Activated CD4-positive, CD25-positive, alpha-beta regulatory T cell (primary cell): ENCODE measurements around the gene PYGL.
A peak's percentile ranks its signal among the peaks of the same experiment; 100 is the strongest.
"Not testable (repeated sequence)": the region's sequence is repeated elsewhere in the genome, so short reads cannot be mapped to it uniquely, and the experiment has no call there.

Experiments used
- DNase-seq, 4 experiments: peaks; one replicate each; lab custom pipeline; 2025; lab: John Stamatoyannopoulos, UW

PYGL gene

DNA sequence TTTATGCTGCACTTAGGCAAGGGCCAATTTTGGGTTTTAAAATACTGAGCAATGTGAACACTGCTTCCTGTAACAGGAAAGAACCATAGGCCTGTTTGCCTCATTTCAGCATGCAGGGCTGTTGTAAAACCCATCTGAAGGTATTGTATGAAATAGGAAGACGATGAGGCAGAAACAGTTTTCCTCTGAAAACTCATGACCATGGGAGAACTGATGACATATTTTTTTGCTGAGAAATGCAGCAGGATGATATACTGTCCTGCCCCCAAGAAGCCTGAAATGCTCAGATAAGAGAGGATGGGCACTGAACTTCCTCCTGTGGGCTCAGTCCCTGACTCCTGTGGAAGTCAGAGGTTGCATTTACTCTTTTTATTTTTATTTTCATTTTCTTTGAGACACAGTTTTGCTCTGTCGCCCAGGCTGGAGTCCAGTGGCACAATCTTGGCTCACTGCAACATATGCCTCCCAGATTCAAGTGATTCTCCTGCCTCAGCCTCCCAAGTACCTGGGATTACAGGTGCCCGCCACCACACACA, 17.4 kb downstream of the PYGL start:
- DNase-seq: no peak

DNA sequence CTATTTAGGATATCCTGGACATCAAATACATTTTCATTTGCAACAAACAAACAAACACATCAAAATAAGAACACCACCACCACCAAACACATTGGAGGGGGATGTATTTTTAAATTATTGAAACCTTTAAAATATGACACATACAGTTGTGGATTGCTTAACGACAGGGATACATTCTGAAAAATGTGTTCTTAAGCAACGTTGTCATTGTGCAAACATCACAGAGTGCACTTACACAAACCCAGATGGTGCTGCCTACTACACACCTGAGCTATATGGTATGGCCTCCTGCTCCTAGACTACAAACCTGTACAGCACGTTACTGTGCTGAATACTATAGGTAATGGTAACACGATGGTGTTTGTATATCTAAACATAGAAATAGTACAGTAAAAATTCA, 19.4 kb downstream of the PYGL start:
- no peak for DNase-seq

- no peak for DNase-seq
Observed at GRCh38 chr14:50924236-50924635, 20.0 kb downstream of the PYGL start.

DNA sequence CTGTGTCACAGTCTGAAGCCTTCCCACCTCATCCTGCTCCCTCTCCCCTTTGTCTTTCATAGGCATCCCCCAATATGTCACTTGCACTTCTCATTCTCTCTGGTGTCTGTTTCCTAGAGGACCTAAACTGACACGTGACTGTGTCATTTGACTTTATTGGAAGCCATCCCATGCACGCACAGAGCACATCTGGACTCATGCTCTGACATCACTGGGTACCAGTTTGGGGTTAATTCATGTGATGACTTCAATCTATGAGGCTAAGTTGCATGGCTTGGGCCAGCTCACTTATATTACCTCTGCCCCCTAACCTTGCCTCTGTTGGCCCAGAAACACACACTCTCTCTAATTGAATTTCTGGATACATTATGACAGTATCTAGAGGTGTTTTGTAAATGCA, 21.5 kb downstream of the PYGL start:
- DNase-seq: no peak

DNA sequence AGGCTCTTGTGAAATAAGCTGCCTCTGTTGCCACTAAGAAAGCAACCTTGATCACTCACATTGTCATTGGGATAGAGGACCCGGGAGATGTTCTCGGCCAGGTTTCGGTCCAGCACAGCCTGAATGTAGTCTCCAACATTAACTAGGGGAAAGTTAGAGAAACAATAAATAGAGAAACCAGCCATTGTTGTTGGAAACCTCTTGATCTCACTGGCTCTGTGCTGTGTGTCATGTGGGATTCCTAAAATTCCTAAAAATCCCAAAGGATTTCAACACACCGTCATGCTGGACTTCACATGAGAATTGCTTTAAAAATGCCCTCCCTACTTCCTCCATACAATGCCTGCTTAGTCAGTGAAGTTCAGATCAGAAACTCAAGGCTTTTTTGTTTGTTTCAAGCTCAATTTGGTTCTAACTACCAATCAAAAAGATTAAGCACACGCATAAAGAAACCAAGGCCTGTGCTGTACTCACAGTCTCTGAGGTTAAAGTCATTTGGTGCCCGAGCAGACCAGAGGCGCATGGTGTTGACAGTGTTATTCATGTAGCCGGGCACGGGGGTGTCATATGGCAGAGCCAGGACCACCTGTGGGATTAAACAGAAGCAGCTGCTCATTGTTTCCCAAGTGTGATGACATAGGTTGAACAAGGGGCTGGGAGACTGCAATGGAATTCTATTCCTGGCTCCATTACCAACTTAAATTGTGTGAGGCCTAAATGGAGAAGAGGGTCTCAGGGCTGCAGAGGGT, 23.6 kb downstream of the PYGL start:
- no peak for DNase-seq

- DNase-seq: not testable (repeated sequence)
Observed at GRCh38 chr14:50919524-50919923, 24.8 kb downstream of the PYGL start.

- no peak for DNase-seq
Observed at GRCh38 chr14:50917449-50917848, 26.8 kb downstream of the PYGL start.

- DNase-seq: no peak
Observed at GRCh38 chr14:50910495-50911420, 33.5 kb downstream of the PYGL start.

GRCh38 chr14:50906326-50907065, 37.8 kb downstream of the PYGL start:
- DNase-seq: no peak

DNA sequence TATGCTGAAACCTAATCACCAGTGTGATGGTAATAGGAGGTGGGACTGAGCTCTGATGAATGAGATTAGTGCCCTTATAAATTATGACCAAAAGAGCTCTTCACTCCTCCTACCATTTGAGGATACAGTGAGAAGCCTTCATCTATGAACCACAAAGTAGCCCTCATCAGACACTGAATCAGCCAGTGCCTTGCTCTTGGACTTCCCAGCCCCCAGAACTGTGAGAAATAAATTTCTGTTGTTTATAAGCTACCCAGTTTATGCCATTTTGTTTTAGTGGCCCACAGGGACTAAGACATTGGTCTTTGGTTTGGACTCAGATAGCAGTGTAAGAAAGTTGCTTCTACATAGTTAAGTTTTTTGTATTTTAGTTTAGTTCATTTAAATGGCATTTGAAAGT, 39.6 kb downstream of the PYGL start:
- DNase-seq: no peak

GRCh38 chr14:50901361-50901760, 42.9 kb downstream of the PYGL start:
- no peak for DNase-seq

- DNase-seq: no peak
Observed at GRCh38 chr14:50897658-50898175, 46.6 kb downstream of the PYGL start.

- not testable (repeated sequence) for DNase-seq
Observed at GRCh38 chr14:50897005-50897404, 47.3 kb downstream of the PYGL start.

DNA sequence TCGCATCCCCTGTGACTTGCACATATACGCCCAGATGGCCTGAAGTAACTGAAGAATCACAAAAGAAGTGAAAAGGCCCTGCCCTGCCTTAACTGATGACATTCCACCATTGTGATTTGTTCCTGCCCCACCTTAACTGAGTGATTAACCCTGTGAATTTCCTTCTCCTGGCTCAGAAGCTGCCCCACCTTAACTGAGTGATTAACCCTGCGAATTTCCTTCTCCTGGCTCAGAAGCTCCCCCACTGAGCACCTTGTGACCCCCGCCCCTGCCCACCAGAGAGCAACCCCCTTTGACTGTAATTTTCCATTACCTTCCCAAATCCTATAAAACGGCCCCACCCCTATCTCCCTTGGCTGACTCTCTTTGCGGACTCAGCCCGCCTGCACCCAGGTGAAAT, 47.9 kb downstream of the PYGL start:
- DNase-seq: not testable (repeated sequence)

- no peak for DNase-seq
Observed at GRCh38 chr14:50892255-50892654, 52.0 kb downstream of the PYGL start.

GRCh38 chr14:50887476-50887875, 56.8 kb downstream of the PYGL start:
- DNase-seq: no peak

- DNase-seq: no peak
Observed at GRCh38 chr14:50883827-50884197, 60.5 kb downstream of the PYGL start.

DNA sequence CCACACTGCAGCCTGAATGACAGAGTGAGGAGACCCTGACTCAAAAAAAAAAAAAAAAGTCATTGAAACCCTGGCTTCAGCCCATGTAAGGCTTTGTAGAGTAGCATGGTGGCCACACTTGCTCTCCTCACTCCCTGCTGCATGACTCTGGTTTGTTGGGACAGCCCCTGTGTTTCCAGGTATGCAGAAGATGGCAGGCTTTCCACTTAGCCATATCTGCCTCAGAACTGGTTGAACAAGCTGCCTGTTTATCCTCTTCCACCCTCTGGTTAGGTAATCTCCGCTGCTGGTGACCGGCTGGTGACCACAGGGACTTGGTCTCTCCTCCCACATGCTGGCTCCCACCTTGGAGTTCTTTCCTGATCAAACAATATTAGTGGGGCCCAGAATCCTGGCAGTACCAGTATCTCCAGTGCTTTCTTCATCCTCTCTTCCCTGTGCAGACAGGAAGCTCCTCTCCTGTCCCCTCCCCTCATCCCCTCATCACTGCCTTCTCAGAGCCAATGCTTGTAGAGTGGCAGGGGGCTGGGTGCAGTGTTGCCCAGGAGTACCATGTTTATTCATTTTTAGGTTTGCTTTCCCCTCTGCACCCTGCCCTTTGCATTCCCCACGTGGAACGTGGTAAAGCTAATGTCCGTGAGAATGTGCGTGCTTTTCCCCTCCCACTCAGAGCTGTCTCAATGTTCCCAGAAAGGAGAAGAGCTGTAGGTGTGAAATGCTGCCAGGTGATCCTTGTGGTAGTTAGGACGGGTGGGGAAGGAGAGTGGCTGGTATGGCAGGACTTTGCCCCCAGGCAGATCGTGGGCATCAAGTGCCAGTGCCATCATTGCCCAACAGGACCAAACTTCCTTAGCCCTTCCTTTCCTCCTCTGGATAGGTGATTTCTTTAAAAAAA, 61.1 kb downstream of the PYGL start:
- no peak for DNase-seq

GRCh38 chr14:50875359-50876070, 68.8 kb downstream of the PYGL start:
- DNase-seq: peak in 2 of 4 experiments; percentile 8 to 11

- DNase-seq: no peak
Observed at GRCh38 chr14:50874757-50875156, 69.5 kb downstream of the PYGL start.
